ENCODE measurements around the gene OCRL.
A peak's percentile ranks its signal among the peaks of the same experiment; 100 is the strongest.

Gene OCRL

GRCh38 chrX:129577473-129577872 lies 37.4 kb downstream of the OCRL start:
- TF ChIP-seq, protein P1, sequence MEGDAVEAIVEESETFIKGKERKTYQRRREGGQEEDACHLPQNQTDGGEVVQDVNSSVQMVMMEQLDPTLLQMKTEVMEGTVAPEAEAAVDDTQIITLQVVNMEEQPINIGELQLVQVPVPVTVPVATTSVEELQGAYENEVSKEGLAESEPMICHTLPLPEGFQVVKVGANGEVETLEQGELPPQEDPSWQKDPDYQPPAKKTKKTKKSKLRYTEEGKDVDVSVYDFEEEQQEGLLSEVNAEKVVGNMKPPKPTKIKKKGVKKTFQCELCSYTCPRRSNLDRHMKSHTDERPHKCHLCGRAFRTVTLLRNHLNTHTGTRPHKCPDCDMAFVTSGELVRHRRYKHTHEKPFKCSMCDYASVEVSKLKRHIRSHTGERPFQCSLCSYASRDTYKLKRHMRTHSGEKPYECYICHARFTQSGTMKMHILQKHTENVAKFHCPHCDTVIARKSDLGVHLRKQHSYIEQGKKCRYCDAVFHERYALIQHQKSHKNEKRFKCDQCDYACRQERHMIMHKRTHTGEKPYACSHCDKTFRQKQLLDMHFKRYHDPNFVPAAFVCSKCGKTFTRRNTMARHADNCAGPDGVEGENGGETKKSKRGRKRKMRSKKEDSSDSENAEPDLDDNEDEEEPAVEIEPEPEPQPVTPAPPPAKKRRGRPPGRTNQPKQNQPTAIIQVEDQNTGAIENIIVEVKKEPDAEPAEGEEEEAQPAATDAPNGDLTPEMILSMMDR (IDR thresholded peaks at IDR 0.05; ENCODE audit: low read depth, low read length) = no peak
- no peak overlapping the region for H3K4me3 ChIP-seq (replicated peaks in 1 of 2; ENCODE audit: low read depth in 2 of 2, low read length in 2 of 2)
- DNase-seq (ENCODE audit: low read depth in 2 of 2) = peak; percentile 85 to 88

DNA sequence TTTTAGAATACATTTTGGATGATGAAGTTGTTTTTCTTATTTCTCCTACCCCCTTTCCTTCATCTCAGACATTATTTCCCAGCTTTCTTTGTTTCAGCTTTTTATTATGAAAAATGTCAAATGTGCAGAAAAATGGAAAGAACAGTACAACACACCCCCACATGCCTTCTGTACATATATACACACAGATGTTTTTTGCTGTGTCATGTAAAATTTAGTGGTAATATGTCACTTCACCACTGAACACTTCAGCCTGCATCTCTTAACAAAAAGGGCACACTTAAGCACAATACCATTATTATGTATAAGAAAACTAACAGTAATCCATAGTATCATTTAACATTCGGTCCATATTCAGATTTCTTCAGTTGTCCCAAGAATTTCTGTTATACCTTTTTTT lies 37.8 kb downstream of the OCRL start:
- DNase-seq (ENCODE audit: low read depth in 2 of 2) = peak in 1 of 2 donors; percentile 5
- TF ChIP-seq, protein P1 (IDR thresholded peaks at IDR 0.05; ENCODE audit: low read depth, low read length) = no peak
- no peak overlapping the region for H3K4me3 ChIP-seq (replicated peaks in 1 of 2; ENCODE audit: low read depth in 2 of 2, low read length in 2 of 2)

DNA sequence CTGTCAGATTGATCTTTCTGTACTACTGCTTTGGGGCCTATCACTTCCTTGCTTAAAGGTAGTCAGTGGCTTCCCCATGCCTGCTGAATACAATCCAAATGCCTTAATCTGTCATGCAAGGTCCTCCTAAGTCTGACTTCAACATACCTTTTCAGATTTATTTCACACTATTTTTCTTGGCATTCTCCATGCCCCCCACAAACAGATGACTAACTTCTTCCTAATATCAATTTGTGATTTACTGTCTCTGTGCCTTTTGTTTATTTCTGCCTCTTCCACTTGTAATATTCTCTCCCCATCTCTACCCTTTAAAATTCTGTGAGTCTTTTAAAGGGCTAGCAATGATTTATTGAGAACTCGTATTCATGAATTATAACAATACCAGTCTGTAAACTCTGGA lies 41.8 kb downstream of the OCRL start:
- no peak overlapping the region for H3K4me3 ChIP-seq (replicated peaks in 1 of 2; ENCODE audit: low read depth in 2 of 2, low read length in 2 of 2)
- TF ChIP-seq, protein P1 (IDR thresholded peaks at IDR 0.05; ENCODE audit: low read depth, low read length) = no peak
- peak in 1 of 2 donors; percentile 19 for DNase-seq (ENCODE audit: low read depth in 2 of 2)

GRCh38 chrX:129585167-129585566 lies 45.1 kb downstream of the OCRL start:
- TF ChIP-seq, protein P1 (IDR thresholded peaks at IDR 0.05; ENCODE audit: low read depth, low read length) = no peak
- DNase-seq (ENCODE audit: low read depth in 2 of 2) = no peak
- H3K4me3 ChIP-seq (replicated peaks in 1 of 2; ENCODE audit: low read depth in 2 of 2, low read length in 2 of 2) = no peak overlapping the region

DNA sequence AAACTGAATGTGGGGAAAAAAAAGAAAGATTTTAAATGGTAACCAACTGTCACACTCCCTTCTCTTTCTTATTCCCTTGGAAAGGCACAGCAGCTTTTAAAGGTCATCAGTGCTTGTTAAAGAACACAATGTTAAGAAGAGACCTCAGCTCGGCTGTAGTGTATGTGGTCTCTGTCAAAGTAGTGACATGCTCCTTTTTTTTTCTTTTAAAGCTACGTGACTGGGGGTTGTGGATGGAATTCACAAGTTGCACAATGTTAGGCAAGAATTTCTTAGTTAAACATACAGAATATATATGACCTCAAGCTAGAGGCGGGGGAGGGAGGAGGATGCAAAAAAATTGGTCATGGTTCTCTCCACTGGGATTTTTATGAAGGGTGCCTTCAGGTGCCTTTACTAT lies 45.6 kb downstream of the OCRL start:
- no peak for DNase-seq (ENCODE audit: low read depth in 2 of 2)
- no peak overlapping the region for H3K4me3 ChIP-seq (replicated peaks in 1 of 2; ENCODE audit: low read depth in 2 of 2, low read length in 2 of 2)
- TF ChIP-seq, protein P1 (IDR thresholded peaks at IDR 0.05; ENCODE audit: low read depth, low read length) = no peak

DNA sequence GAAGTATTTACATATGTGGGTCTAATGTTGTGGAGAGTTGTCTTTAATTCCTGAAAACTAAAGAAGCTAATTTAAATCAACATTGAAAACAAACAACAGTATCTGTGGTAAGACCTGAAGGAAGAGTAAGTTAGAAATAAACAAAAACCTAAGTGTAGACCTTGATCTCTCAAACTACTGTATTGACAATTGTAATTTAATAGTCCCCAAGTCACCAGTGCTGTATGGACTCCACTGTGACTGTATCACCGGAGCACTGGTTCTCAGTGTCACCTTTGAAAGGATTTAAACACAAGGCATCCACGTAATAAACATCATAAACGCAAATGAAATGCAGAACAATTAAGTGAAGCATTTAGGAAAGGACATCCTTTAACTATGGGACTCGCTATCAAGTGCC lies 46.4 kb downstream of the OCRL start:
- no peak for DNase-seq (ENCODE audit: low read depth in 2 of 2)
- TF ChIP-seq, protein P1 (IDR thresholded peaks at IDR 0.05; ENCODE audit: low read depth, low read length) = no peak
- no peak overlapping the region for H3K4me3 ChIP-seq (replicated peaks in 1 of 2; ENCODE audit: low read depth in 2 of 2, low read length in 2 of 2)

DNA sequence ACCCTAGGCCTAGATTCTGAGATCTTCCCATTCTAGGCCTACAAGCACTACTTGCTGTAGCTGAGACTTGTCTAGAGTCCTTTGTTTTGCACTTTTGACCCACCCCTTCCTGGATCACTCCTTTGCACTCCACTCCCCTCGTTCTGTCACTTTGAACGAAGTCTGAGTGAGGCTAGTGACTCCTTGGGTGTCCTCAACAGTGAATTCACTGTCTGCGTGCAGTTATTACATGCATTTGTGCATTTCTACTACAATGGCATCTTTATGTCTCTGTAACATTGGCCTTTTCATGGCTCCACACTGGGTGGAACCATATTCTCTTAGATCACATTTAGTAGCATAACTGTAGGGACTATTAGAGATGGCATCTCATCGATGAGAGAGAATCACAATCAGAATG lies 50.5 kb downstream of the OCRL start:
- TF ChIP-seq, protein P1 (IDR thresholded peaks at IDR 0.05; ENCODE audit: low read depth, low read length) = no peak
- H3K4me3 ChIP-seq (replicated peaks in 1 of 2; ENCODE audit: low read depth in 2 of 2, low read length in 2 of 2) = no peak overlapping the region
- no peak for DNase-seq (ENCODE audit: low read depth in 2 of 2)
